ENCODE data around the gene ZNF189.

The ZNF189 gene

DNA sequence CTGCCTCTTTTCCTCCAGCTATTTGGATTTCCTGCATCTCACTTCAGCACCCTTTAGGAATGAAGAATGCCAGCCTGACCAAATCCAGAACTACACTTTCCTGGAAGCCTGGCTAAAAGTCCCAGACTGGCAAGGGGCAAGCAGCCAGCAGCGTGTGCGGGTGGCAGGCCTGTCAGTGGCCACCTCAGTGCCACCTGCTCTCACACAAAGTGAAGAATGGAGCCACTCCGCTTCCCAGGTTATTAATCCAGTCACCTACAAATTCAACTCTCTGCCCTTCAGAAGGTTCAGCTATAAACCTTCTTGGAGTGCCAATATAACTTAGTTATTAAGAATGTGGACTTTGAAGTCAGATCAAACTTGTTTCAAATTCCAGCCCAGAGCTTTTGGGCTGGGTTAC lies 43.7 kb downstream of the ZNF189 start:
- in situ Hi-C loops (cut with HindIII; ENCODE audit: low pct_ligation_motif_present, low sequenced_read_pairs): no loop called here
- no peak for DNase-seq
- TF ChIP-seq, protein P1, sequence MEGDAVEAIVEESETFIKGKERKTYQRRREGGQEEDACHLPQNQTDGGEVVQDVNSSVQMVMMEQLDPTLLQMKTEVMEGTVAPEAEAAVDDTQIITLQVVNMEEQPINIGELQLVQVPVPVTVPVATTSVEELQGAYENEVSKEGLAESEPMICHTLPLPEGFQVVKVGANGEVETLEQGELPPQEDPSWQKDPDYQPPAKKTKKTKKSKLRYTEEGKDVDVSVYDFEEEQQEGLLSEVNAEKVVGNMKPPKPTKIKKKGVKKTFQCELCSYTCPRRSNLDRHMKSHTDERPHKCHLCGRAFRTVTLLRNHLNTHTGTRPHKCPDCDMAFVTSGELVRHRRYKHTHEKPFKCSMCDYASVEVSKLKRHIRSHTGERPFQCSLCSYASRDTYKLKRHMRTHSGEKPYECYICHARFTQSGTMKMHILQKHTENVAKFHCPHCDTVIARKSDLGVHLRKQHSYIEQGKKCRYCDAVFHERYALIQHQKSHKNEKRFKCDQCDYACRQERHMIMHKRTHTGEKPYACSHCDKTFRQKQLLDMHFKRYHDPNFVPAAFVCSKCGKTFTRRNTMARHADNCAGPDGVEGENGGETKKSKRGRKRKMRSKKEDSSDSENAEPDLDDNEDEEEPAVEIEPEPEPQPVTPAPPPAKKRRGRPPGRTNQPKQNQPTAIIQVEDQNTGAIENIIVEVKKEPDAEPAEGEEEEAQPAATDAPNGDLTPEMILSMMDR (IDR thresholded peaks at IDR 0.05; ENCODE audit: low read depth, low read length, missing control alignments): no peak

DNA sequence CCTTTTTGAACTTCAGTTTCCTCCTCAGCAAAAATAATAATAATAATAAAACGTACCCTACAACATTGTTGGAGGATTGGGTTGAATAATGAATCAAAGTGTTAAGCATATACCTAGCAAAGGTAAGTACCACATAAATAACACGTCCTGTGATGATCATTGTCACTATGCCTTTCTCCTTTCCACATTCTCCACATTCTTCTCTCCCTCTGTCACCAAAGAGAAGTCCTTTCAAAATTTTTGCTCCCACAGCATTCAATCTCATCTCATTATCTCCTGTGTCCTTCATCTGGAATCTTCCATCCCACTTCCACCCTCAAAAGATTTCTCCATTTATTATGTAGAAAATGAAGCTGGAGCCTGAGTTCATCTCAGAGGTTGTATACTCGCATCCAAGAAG lies 44.1 kb downstream of the ZNF189 start:
- Histone ChIP-seq H3K27me3 (replicated peaks) (no peaks in the 10 kb centered on the region), H3K36me3 (replicated peaks) (no peaks in the 10 kb centered on the region), H3K4me3 (ENCODE audit: low read depth, low read length) (no peak overlapping the region), H3K27ac (no peak overlapping the region)
- no peak for DNase-seq
- TF ChIP-seq, protein P1 (IDR thresholded peaks at IDR 0.05; ENCODE audit: low read depth, low read length, missing control alignments): no peak
- in situ Hi-C loops (cut with HindIII; ENCODE audit: low pct_ligation_motif_present, low sequenced_read_pairs): no loop called here

More for the DNA sequence above, 43.7 kb downstream of the ZNF189 start:
- no peaks in the 10 kb centered on the region for H3K27me3 ChIP-seq (replicated peaks)
- no peaks in the 10 kb centered on the region for H3K36me3 ChIP-seq (replicated peaks)
- no peak overlapping the region for H3K4me3 ChIP-seq (ENCODE audit: low read depth, low read length)
- no peak overlapping the region for H3K27ac ChIP-seq

DNA sequence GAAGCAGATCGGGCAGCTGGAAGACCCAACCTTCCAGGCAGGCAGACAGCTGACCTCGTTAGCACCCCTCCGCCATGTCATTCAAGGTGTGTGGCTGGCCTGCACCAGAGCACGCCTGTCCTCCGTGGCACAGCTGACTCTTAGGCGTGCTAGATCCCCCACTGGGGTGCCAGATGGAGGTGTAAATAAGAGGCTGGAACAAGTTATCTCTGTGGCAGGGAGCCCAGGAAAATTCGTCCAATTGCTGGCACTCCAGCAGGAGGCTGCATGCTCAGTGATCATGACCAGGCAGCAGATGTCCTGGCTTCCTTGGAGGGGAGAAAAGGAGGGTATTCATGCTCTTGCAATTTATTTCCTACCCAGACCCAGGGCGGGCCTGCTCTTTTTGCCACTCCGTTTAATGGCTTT lies 44.7 kb downstream of the ZNF189 start:
- H3K36me3 ChIP-seq (replicated peaks): no peaks in the 10 kb centered on the region
- TF ChIP-seq, protein P1 (IDR thresholded peaks at IDR 0.05; ENCODE audit: low read depth, low read length, missing control alignments): no peak
- in situ Hi-C loops (cut with HindIII; ENCODE audit: low pct_ligation_motif_present, low sequenced_read_pairs): no loop called here
- no peak overlapping the region for H3K4me3 ChIP-seq (ENCODE audit: low read depth, low read length)
- no peak overlapping the region for H3K27ac ChIP-seq
- DNase-seq: no peak
- no peaks in the 10 kb centered on the region for H3K27me3 ChIP-seq (replicated peaks)

DNA sequence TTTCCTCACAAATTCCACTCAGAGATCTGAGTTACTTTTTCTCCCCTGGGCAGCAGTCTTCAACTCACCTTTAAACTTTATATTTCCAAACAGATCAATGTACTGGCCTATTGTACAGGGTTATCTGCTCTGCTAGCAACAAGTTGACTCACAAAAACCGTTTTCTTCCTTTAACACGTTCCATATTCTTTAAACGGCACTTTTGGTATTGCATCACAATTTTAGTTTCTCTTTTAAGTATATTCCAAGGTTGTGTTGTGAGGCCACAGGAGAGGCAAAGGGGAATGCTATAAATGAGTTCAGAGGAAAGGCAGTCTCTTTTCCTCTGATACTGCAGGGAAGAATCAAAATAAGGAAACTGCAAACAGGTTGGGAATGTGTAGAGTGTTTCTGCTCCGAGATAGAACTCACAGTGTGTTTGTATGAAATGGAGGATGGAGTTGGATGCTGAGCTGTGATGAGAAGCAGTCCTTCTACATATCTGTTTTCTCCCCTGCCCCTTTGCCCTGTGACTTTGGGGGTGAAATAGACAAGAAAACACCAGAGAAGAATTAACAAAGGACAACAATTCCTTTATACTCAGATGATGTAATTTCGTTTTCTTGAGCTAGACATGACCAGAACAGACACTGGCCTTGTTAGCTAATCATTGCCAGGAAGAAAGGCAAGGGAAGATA lies 46.8 kb downstream of the ZNF189 start:
- Histone ChIP-seq H3K27ac (no peak overlapping the region), H3K27me3 (replicated peaks) (no peaks in the 10 kb centered on the region), H3K4me3 (ENCODE audit: low read depth, low read length) (no peak overlapping the region), H3K36me3 (replicated peaks) (no peaks in the 10 kb centered on the region)
- TF ChIP-seq, protein P1 (IDR thresholded peaks at IDR 0.05; ENCODE audit: low read depth, low read length, missing control alignments): no peak
- DNase-seq: no peak
- in situ Hi-C loops (cut with HindIII; ENCODE audit: low pct_ligation_motif_present, low sequenced_read_pairs): no loop called here

DNA sequence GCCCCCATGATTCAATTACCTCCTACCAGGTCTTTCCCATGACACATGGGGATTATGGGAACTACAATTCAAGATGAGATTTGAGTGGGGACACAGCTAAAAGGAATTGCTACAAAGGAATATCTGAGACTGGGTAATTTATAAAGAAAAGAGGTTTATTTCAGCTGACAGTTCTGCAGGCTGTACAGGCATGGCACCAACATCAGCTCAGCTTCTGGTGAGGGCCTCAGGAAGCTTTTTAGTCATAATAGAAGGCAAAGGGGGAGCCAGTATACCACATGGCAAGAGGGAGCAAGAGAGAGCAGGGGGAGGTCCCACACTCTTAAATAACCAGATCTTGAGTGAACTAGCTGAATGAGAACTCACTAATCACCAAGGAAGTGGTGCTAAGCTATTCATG lies 48.1 kb downstream of the ZNF189 start:
- DNase-seq: no peak
- Histone ChIP-seq H3K27ac (no peak overlapping the region), H3K27me3 (replicated peaks) (no peaks in the 10 kb centered on the region), H3K36me3 (replicated peaks) (no peaks in the 10 kb centered on the region), H3K4me3 (ENCODE audit: low read depth, low read length) (no peak overlapping the region)
- in situ Hi-C loops (cut with HindIII; ENCODE audit: low pct_ligation_motif_present, low sequenced_read_pairs): no loop called here
- TF ChIP-seq, protein P1 (IDR thresholded peaks at IDR 0.05; ENCODE audit: low read depth, low read length, missing control alignments): no peak

DNA sequence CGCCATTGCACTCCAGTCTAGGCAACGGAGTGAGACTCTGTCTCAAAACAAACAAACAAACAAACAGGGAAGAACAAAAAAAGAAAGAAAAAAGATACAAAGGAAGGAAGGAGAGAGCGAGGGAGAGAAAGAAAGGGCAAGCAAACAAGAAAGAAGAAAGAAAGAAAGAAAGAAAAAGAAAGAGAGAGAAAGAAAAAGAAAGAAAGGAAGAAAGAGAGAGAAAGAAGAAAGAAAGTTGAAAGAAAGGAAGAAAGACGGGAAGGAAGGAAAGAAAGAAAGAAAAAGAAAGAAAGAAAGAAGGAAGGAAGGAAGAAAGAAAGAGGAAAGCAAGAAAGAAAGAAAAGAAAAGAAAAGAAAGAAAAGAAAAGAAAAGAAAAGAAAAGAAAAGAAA lies 50.0 kb downstream of the ZNF189 start:
- no peaks in the 10 kb centered on the region for H3K27me3 ChIP-seq (replicated peaks)
- no peak for DNase-seq
- no peak overlapping the region for H3K27ac ChIP-seq
- no peaks in the 10 kb centered on the region for H3K36me3 ChIP-seq (replicated peaks)
- in situ Hi-C loops (cut with HindIII; ENCODE audit: low pct_ligation_motif_present, low sequenced_read_pairs): no loop called here
- TF ChIP-seq, protein P1 (IDR thresholded peaks at IDR 0.05; ENCODE audit: low read depth, low read length, missing control alignments): no peak
- no peak overlapping the region for H3K4me3 ChIP-seq (ENCODE audit: low read depth, low read length)

All from brain microvascular endothelial cell (primary cell).